Ectodermal cell (in vitro differentiated cells): ENCODE measurements around the gene RNASE1.

Experiments used
- H3K27ac ChIP-seq: 2 replicates; pipeline ENCODE4 v1.7.0; 2013; ENCODE audit warnings: mild to moderate bottlenecking, low read depth, low read length; ENCODE audit not compliant: insufficient read depth, poor library complexity, severe bottlenecking
- H3K27me3 ChIP-seq: 2 replicates; pipeline ENCODE4 v1.7.0; 2013; ENCODE audit warnings: mild to moderate bottlenecking, low read length; ENCODE audit not compliant: insufficient read depth, control insufficient read depth, poor library complexity, severe bottlenecking
- H3K36me3 ChIP-seq: one replicate; pipeline ENCODE4 v1.7.0; 2013; ENCODE audit warnings: low read length; ENCODE audit not compliant: control insufficient read depth, insufficient read depth
- H3K4me1 ChIP-seq: one replicate; pipeline ENCODE4 v1.7.0; 2013; ENCODE audit warnings: low read length; ENCODE audit not compliant: control insufficient read depth, insufficient read depth
- H3K4me3 ChIP-seq: 2 replicates; pipeline ENCODE4 v1.7.0; 2013; ENCODE audit warnings: low read depth, low read length, control low read depth; ENCODE audit not compliant: insufficient read depth
- H3K9me3 ChIP-seq: 2 replicates; pipeline ENCODE4 v1.7.0; 2013; ENCODE audit warnings: mild to moderate bottlenecking, low read length, moderate library complexity; ENCODE audit not compliant: control insufficient read depth
- WGBS, 2 experiments: methylation state at CpG; one replicate each; pipeline ENCODE4 v1.1.7; 2013; ENCODE audit warnings: missing lambda C conversion rate in 2 of 2; 5-methylcytosine and 5-hydroxymethylcytosine counted together

RNASE1 gene

DNA sequence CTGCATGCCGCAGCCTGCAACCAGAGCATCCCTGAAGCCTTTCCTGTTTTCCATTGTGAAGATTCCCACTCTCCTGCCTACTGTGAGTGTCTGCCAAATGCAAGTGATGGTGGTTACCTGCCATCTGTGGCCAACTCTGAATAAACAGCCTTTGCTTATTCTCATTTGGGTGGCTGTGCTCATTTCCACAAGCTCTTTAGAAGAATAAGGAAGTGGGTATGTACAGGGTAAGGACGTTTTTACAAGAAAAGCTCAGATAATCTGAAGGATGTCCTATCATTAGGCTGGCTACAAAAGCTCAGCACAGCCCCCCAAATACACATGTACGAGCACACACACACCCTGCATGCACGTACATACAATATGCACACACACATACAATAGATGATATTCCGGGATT, 7.3 kb upstream of the RNASE1 start:
- Histone ChIP-seq H3K27me3 (no peaks in the 10 kb centered on the region), H3K4me1 (no peaks in the 10 kb centered on the region), H3K9me3 (no peaks in the 10 kb centered on the region), H3K36me3 (no peaks in the 10 kb centered on the region), H3K27ac (no peak overlapping the region), H3K4me3 (no peak overlapping the region)
- WGBS, 2 experiments = 70 to 80% methylated on average over 5 of the region's 5 CpGs

DNA sequence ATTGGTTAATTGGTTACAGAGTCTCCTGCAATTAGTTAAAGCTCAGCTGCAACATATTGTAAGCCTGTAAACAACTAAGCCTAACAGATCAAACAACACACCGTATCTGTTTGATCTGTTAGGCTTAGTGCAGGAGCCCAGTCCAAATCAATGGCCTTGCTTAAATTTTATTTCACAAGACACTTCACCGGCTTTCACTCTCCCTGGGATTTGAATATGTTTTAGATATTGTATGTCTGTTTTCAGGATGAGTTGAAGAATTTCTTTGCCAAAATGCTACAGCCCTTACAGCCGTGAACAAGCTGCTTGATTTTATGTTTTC, 5.5 kb upstream of the RNASE1 start:
- no peaks in the 10 kb centered on the region for H3K9me3 ChIP-seq
- H3K36me3 ChIP-seq = no peaks in the 10 kb centered on the region
- H3K27ac ChIP-seq = no peak overlapping the region
- H3K27me3 ChIP-seq = no peaks in the 10 kb centered on the region
- no peaks in the 10 kb centered on the region for H3K4me1 ChIP-seq
- H3K4me3 ChIP-seq = no peak overlapping the region
- 95 to 100% methylated on average over 3 of the region's 3 CpGs for WGBS, 2 experiments

DNA sequence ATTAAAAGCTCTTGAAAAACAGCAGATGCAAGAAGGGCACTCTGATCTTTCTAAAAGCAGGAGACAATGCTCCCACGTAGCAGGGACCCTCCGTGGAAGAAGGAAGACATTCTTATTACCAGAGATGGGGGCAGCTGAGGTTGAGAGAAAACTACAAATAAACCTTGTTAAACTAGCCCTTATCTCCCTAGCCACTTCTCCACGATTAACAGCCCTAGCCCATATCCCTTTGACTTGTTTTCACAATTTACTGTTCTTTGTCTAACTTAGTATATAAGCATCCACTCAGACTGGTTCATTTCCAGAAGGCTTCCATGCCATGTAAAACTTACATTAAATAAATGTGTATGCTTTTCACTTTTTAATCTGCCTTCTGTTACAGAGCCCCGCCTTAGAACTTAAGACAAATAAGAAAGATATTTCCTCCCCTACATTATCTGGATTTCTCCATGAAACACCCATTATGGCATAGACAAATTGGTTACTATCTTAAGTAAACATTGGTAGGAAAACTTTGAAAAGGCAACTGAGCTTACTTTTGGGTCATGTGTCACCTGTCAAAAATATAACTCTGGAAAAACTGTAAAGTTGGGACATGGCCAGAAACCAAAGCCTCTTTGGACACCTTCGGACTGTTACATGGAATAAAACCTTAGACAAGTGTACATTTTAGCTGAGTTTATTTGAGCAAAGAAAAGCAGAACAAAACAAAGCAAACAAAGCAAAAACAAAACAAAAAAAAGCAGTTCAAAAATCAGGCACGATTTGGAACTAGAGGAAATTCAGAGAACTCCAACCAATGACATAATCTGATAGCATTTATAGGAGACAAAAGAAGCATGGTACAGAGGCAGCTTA, 4.9 kb upstream of the RNASE1 start:
- Histone ChIP-seq H3K36me3 (no peaks in the 10 kb centered on the region), H3K9me3 (no peaks in the 10 kb centered on the region), H3K27me3 (no peaks in the 10 kb centered on the region), H3K4me1 (no peaks in the 10 kb centered on the region), H3K4me3 (no peak overlapping the region), H3K27ac (no peak overlapping the region)
- 82 to 90% methylated on average over 5 to 6 of the region's 6 CpGs for WGBS, 2 experiments

DNA sequence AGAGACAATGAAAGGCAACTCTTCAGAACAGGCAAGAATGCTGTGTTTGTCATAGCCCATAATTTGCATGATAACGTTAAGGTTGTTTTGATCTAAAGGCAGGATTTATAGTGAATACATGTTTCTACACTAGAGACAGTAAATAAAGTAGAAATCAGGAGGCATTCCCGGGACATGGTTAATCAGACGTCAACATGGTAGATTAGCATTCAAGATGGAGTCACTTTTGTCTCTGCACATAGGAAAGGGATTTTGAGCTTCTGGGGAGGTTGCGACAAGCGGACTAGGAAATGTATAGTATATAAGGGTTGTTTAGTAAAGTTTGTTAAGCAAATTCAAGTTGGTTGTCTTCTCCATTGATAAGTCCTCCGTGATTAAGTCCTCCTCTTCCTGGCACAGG, 2.8 kb upstream of the RNASE1 start:
- Histone ChIP-seq H3K27ac (no peak overlapping the region), H3K27me3 (no peaks in the 10 kb centered on the region), H3K4me1 (no peaks in the 10 kb centered on the region), H3K9me3 (no peaks in the 10 kb centered on the region), H3K36me3 (no peaks in the 10 kb centered on the region), H3K4me3 (no peak overlapping the region)
- WGBS, 2 experiments = 91 to 92% methylated on average over 6 of the region's 6 CpGs

DNA sequence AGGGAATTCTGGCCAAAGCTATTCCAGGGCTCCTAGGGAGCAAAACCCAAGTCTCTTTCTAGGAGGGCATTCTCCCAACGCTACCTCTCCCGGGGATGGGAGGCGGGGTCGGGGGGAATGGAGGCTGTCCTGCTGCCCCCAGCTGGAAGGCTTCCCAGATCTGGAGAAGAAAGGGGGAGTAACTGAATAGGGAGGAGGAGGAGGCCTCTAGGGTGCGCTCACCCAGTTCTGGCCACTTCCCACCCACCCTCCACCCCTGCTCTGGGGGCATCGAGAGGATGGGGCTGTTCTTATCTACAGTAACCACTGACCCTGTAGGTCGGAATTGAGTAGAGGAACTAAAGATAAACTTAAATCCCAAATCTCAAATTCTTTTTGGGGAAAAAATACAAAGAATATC, 579 bp upstream of the RNASE1 start:
- no peak overlapping the region for H3K27ac ChIP-seq
- H3K9me3 ChIP-seq = no peaks in the 10 kb centered on the region
- H3K4me3 ChIP-seq = no peak overlapping the region
- 87 to 89% methylated on average over 5 to 6 of the region's 7 CpGs for WGBS, 2 experiments
- H3K36me3 ChIP-seq = no peaks in the 10 kb centered on the region
- H3K27me3 ChIP-seq = no peaks in the 10 kb centered on the region
- H3K4me1 ChIP-seq = peaks cover 12% of the 10 kb centered on the region

DNA sequence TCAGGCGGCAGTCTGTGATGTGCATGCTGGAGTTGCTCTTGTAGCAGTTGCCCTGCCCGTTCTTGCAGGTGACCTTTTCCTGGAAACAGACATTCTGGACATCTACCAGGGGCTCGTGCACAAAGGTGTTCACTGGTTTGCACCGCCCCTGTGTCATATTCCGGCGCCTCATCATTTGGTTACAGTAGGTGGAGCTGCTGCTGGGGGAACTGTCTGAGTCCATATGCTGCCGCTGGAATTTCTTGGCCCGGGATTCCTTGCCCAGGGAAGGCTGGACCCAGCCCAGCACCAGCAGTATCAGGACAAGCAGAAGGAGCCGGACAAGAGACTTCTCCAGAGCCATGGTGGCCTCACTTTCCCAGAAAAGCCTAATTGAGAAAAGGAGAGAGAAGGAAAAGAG, 918 bp downstream of the RNASE1 start:
- Histone ChIP-seq H3K4me3 (no peak overlapping the region), H3K4me1 (peaks cover 12% of the 10 kb centered on the region), H3K27ac (no peak overlapping the region), H3K36me3 (no peaks in the 10 kb centered on the region), H3K27me3 (no peaks in the 10 kb centered on the region), H3K9me3 (no peaks in the 10 kb centered on the region)
- WGBS, 2 experiments = 93 to 96% methylated on average over 9 of the region's 9 CpGs

DNA sequence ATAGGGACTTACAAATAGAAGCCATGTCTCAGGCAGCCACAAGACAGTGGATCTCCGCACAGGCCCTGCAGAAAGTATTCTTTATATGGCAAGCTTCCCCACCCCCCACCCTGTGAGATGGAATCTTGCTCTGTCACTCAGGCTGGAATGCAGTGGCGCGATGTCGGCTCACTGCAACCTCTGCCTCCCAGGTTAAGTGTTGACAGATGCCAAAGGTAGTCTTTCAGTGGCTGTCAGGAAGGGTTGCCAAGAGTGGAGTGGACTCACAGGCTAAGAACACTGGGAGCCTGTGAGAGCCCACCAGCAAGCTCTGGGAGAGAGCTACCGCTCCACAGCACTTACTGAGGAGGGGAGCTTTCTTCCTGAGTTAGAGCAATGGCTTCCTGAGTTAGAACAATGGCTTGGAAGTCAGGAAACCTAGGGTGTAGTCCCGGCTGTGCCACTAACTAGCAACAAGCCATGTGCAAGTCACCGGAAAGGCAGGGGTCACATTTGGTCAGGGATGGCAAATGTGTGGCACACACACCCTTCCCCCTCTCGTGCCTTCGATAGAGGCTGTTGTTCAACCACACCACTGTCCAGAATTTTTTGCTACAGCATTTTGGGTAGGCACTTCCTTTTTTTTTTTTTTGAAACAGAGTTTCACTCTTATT, 2.6 kb downstream of the RNASE1 start:
- H3K4me3 ChIP-seq = no peak overlapping the region
- peak overlapping the region; percentile 18 for H3K27ac ChIP-seq
- H3K4me1 ChIP-seq = peaks cover 12% of the 10 kb centered on the region
- no peaks in the 10 kb centered on the region for H3K36me3 ChIP-seq
- 51 to 59% methylated on average over 9 of the region's 9 CpGs for WGBS, 2 experiments
- no peaks in the 10 kb centered on the region for H3K9me3 ChIP-seq
- no peaks in the 10 kb centered on the region for H3K27me3 ChIP-seq

DNA sequence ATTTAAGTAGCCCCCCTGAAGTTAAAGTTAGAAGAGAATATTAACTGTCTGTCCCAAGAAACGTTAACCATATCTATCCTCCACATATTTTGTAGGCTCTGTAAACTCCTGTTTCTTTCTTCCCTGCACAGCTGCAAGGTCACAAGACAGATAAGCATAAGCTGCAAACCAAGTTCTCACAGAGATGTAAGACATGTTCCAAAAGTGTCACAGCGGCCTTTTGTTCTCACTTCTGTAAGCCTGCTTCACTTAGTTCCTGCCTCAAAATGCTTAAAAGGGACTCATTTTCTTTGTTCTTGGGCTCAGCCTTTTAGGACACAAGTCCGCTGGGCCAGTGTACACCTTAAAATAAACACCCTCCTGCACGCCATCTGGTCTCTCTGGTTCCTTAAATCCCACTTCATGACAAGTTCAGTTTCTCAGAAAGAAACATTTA, 3.2 kb downstream of the RNASE1 start:
- H3K27ac ChIP-seq = peak overlapping the region; percentile 18
- no peaks in the 10 kb centered on the region for H3K9me3 ChIP-seq
- no peak overlapping the region for H3K4me3 ChIP-seq
- H3K4me1 ChIP-seq = peaks cover 12% of the 10 kb centered on the region
- H3K36me3 ChIP-seq = no peaks in the 10 kb centered on the region
- WGBS, 2 experiments = 59 to 60% methylated on average over 4 of the region's 4 CpGs
- H3K27me3 ChIP-seq = no peaks in the 10 kb centered on the region

DNA sequence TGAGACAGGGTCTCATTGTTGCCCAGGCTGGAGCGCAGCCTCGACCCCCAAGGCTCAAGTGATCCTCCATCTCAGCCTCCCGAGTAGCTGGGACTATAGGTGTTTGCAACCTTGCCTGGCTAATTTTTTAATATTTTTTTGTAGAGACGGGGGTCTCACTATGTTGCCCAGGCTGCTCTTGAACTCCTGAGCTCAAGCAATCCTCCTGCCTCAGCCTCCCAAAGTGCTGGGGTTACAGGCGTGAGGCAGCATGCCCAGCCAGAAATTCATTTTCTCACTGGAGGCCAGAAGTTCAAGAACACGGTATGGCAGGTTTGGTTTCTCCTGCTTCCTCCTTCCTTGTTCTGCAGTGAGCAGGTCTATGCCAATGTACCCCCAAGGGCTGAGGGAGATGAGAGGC, 3.7 kb downstream of the RNASE1 start:
- H3K27ac ChIP-seq = no peak overlapping the region
- H3K27me3 ChIP-seq = no peaks in the 10 kb centered on the region
- no peaks in the 10 kb centered on the region for H3K9me3 ChIP-seq
- H3K4me3 ChIP-seq = no peak overlapping the region
- peaks cover 12% of the 10 kb centered on the region for H3K4me1 ChIP-seq
- 94 to 97% methylated on average over 6 of the region's 6 CpGs for WGBS, 2 experiments
- no peaks in the 10 kb centered on the region for H3K36me3 ChIP-seq

DNA sequence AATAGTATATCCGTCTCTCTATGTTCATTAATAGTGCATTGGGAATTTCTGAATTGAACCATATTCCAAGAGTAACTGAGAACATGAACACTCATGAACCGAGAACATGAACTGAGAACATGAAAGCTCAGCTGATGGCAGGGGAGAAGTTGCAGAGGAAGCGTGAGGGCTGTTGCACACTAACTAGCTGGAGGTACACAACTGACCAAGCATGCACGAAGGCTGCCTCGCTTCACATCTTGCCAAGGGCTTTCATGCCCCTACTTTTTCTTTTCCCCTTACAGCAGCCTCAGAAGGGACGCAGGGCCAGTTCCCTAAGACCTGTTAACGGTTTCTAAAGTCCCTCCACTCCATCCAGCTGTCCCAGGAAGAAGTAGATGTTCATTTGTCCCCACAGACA, 4.3 kb downstream of the RNASE1 start:
- 86 to 87% methylated on average over 7 of the region's 7 CpGs for WGBS, 2 experiments
- Histone ChIP-seq H3K9me3 (no peaks in the 10 kb centered on the region), H3K27ac (no peak overlapping the region), H3K4me3 (no peak overlapping the region), H3K4me1 (peaks cover 12% of the 10 kb centered on the region), H3K36me3 (no peaks in the 10 kb centered on the region), H3K27me3 (no peaks in the 10 kb centered on the region)
